Effector CD8-positive, alpha-beta T cell (primary cell): ENCODE results near the gene NEIL3.

Experiments
- DNase-seq: peaks from one replicate; lab custom pipeline; 2025; lab: John Stamatoyannopoulos, UW

NEIL3 gene

DNA sequence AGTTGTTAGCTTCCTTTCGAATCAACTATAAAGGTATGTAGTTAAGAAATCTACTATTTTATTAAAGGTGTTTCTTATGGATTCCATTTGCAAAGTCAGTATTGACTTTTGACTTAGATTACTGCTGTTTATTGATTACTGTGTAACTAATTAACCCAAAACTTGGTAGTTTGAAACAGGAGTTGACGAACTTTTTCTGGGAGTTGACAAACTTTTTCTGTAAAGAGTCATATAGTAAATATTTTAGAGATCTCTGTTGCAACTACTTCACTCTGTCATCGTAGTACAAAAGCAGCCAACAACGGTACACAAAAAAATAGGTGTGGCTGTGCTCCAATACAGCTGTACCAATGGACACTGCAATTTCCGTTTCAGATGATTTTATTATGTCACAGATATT, 102.3 kb downstream of the NEIL3 start:
- no peak for DNase-seq
